ENCODE results near the gene CCDC24.

The CCDC24 gene

GRCh38 chr1:43991476-43992231 is at the start of gene CCDC24:
CCDC24 (plus strand) TSS chr1:43991599; CDS start chr1:43991879, 280 bp downstream.
- DNase-seq, result peak; percentile 82

- DNase-seq, result no peak
These were observed 49.0 kb upstream of the CCDC24 start for GRCh38 chr1:43942411-43942810.

GRCh38 chr1:43944860-43945259 is 46.5 kb upstream of the CCDC24 start:
- no peak for DNase-seq

DNA sequence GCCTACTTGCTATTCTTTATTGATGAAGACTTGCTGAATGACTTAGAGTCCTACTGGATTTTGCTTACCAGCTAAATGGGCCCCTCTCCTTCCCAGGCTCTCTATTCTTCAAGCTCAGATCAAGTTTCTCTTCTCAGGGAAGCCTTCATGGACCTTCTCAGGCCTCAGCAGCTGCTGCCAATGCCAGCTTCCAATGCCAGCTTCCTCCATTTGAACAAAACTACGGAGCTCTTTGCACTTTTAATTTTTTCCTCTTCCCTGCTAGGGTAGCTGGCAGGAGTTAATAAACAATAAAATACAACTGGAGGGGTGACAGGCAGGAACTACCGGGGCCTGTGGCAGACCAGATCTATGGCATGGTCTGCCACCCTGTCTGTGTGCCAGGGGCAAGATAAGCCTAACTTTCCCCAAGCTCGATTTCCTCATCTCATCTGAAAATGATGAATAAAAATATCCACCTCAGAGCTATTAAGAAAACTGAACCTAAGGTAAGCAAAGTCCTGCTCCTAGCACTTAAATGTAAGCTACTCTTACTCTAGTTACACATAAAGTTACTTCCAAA is 45.6 kb upstream of the CCDC24 start:
- DNase-seq, result no peak

DNA sequence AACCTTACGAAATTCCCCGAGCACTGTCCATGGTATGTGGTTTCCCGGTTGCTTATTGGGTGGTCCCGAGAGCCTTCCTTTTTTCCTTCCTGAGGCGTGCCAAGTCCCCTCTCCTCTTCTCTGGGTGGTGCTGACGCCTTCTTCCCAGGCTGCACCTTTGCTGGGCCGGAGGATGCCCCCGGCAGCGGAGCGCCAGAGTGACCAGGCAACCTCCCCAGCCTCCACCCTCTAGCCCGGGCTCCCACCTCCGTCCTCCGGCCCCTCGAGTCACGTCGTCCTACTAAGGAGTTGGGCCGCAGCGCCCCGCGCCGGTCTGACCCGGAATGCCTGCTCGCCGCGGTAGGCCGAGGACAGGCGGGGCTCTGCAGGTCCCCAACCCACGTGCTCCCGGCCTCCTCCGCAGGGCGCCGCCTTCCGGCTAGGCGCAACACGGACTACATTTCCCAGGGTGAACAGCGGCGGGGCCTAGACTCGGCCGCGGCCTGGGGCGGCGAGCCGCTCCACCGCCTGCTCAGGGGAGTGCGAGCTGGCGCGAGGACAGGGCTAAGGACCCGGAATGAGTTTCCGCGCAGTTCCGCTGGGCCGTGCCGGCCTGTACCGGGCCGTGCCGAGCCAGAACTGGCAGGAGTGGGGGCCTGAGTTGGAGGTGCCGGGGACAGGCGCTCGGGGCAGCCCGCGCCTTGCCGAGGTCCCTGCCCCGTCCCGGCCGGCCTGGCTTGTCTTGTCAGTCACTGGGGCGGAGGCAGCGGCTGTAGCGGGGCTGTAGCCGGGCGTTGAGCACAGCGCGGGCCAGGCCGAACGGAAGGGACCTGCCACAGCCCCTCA is 45.0 kb upstream of the CCDC24 start, which contains the start of gene IPO13:
Gene IPO13 (plus strand): TSS at position 715 of the 825 bp plus-strand sequence. CDS start 651 bp downstream, outside the sequence.
- peak; percentile 96 for DNase-seq

GRCh38 chr1:43947061-43947873 is 44.1 kb upstream of the CCDC24 start:
- no peak for DNase-seq

- no peak for DNase-seq
These were observed 43.4 kb upstream of the CCDC24 start for GRCh38 chr1:43947874-43948437.

DNA sequence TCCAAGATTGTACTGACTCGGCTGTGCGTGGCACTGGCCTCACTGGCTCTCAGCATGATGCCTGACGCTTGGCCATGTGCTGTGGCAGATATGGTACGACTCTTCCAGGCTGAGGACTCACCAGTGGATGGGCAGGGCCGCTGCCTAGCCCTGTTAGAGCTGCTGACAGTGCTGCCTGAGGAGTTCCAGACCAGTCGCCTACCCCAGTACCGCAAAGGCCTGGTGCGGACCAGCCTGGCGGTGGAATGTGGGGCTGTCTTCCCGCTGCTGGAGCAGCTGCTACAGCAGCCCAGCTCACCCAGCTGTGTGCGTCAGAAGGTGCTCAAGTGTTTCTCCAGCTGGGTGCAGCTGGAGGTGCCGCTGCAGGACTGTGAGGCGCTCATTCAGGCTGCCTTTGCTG is 41.7 kb upstream of the CCDC24 start:
- no peak for DNase-seq

DNA sequence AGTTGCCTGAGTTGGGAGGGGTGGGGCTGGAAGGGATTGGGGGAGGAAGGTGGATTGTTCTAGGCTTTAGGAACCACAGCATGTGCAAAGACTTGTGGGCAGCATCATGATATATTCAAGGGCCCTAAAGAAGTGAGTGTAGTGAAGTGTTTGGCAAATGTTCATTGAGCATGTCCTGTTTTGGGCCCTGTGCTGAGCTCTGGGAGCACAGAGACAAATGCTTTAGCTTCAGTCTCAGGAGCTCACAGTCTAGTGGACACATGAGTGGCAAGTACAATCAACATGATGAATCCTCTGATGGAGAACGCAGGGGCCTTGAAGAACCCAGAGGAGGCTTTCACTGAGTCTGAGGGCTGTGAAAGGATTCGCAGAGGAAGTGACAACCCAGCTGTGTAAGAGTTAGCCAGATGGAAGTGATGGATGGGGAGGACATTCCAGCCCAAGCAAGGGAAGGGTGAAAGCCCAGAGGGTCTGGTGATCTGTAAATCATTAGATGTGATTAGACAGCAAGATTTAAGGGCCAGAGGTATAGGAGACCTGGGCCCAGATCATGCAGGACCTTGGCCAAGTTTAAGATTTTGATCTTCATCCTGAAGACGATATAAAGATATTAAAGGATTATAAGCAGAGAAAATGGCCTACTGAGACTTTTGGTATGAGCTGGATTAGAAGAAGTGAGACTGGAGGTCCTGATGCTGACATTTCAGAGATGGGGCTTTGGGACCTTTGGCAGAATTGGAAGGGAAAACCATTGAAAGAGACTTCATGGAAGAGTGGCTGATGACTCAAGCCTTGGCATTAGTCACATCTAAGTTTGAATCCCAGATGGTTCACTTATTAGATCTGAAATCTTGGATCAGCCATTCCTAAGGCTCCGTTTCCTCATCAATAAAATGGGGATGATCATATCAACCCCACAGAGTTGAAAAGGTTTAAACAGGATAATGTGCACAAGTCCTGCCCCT is 40.1 kb upstream of the CCDC24 start:
- DNase-seq, result no peak

DNA sequence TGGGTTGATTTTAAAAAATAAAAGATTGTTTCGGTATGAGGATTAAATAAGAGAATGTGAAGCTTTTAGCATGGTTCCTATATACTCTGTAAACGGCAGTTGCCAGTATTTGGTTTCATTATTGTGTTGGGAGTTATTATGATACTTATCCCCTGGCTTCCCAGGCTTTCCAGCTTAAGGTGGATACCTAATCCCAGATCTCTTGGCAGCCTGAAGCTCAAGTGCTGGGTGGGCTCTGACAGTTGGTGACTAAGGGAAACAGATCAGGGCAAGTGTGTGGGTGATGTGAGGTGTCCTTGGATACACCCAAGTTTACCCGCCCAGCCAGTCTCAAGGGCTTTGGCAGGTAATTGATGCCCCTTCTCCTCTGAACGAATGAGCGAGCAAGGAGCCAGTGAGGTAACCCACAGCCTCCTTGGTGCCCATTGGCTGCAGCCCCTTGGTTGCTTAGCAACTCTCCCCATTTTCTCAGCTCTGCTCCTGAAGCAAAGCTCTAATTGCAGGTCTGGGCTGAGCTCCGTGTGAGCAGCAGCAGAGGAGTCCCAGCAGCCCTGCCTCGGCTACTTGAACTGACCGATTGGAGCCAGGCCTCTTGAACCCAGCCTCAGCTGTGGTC is 38.6 kb upstream of the CCDC24 start:
- no peak for DNase-seq

GRCh38 chr1:43953361-43953760 is 38.0 kb upstream of the CCDC24 start:
- DNase-seq, result no peak

DNA sequence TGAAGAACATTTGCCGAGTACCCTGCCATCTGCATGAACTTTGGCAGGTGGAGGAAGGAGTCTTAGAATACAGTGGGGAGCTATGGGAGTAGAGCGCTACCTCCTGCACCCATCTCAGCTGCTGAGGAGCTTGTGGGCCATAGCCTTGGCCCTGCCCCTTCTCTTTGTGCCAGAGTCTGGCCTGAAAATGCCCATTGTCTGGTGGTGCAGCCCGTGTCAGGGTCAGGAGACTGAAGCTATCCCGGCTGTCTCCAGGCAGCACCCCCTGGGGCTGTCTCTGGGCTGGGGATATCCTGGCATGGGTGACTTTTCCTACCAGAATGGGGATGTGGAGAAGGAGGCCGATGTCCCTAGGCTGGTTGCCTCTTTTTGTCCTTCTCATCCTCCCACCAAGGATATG is 37.4 kb upstream of the CCDC24 start:
- no peak for DNase-seq

DNA sequence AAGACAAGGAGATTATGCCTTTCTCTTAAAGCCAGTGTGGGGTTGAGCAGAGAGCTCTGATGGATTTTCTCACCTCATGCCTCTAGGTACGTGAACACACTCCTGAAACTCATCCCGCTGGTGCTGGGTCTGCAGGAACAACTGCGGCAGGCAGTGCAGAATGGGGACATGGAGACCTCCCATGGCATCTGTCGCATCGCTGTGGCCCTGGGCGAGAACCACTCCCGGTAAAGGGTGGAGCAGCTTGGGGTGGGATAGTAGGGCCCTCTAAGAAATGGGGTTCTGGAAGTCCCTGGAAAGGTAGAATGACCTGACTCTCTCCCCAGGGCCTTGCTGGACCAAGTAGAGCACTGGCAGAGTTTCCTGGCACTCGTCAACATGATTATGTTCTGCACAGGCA is 35.2 kb upstream of the CCDC24 start:
- no peak for DNase-seq

GRCh38 chr1:43957407-43958040 is 33.9 kb upstream of the CCDC24 start:
- DNase-seq, result no peak

- DNase-seq, result no peak
These were observed 32.8 kb upstream of the CCDC24 start for GRCh38 chr1:43958351-43959255.

- no peak for DNase-seq
These were observed 30.6 kb upstream of the CCDC24 start for GRCh38 chr1:43960798-43961197.

DNA sequence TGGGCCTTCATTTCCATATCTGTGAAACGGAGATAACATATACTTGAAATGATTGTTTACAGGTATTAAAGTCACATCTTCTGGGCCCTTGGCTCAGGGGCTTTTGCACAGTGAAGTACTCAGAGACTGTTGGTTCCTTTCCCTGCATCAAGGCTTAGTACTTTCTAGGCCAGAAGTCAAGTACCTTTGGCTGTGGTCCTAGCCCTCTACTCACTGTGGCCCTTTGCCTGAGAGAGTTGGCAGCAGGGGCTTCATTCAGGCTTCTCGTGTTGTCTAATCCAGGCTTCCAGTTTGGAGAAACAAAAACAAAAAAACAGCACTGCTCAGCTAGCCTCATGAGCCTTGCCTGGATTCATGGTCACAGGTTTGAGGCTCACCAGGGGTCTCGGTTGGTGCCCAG is 29.7 kb upstream of the CCDC24 start:
- DNase-seq, result no peak

- no peak for DNase-seq
These were observed 29.1 kb upstream of the CCDC24 start for GRCh38 chr1:43962324-43962723.

GRCh38 chr1:43963006-43963405 is 28.4 kb upstream of the CCDC24 start:
- DNase-seq, result no peak
